ENCODE data around the gene VSIG10L. TPM values are rescaled to one million over a fixed set of nuclear protein-coding genes. Genes with fewer than 3 reads are reported as not detected.

VSIG10L gene
- total RNA-seq, 1 donor from 2014 or later, result 3.2 TPM

DNA sequence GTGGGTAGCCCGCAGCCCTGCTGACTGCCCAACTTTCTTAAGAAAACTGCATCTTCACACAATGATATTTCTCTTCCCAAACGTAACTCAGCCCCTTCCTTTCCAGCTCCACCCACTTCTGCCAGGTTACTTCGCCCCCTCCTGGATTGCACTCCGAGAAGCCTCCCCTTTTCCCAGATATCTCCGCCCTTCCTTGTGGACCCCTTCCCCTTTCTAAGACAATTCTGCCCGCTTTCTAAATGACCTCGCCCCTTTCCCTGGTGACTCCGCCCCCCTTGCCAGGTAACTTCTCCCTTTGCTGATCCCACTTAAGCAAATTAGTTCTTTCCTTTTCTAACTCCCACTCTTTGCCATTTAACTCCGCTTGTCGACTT is 2.6 kb downstream of the VSIG10L start:
- TF ChIP-seq, protein P1, sequence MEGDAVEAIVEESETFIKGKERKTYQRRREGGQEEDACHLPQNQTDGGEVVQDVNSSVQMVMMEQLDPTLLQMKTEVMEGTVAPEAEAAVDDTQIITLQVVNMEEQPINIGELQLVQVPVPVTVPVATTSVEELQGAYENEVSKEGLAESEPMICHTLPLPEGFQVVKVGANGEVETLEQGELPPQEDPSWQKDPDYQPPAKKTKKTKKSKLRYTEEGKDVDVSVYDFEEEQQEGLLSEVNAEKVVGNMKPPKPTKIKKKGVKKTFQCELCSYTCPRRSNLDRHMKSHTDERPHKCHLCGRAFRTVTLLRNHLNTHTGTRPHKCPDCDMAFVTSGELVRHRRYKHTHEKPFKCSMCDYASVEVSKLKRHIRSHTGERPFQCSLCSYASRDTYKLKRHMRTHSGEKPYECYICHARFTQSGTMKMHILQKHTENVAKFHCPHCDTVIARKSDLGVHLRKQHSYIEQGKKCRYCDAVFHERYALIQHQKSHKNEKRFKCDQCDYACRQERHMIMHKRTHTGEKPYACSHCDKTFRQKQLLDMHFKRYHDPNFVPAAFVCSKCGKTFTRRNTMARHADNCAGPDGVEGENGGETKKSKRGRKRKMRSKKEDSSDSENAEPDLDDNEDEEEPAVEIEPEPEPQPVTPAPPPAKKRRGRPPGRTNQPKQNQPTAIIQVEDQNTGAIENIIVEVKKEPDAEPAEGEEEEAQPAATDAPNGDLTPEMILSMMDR (IDR thresholded peaks at IDR 0.05), result no peak
- H3K9me3 ChIP-seq, result no peaks in the 10 kb centered on the region
- peaks cover 19% of the 10 kb centered on the region for H3K4me1 ChIP-seq
- ATAC-seq (peak in 1 of 2 donors; percentile 3), DNase-seq (no peak)
- H3K4me3 ChIP-seq, result peak overlapping the region; percentile 77
- H3K27me3 ChIP-seq (ENCODE audit: low read depth), result no peaks in the 10 kb centered on the region
- H3K27ac ChIP-seq, result peak overlapping the region; percentile 64
- intact Hi-C loops (cut with DNase I), result no loop called here
- no peaks in the 10 kb centered on the region for H3K36me3 ChIP-seq

DNA sequence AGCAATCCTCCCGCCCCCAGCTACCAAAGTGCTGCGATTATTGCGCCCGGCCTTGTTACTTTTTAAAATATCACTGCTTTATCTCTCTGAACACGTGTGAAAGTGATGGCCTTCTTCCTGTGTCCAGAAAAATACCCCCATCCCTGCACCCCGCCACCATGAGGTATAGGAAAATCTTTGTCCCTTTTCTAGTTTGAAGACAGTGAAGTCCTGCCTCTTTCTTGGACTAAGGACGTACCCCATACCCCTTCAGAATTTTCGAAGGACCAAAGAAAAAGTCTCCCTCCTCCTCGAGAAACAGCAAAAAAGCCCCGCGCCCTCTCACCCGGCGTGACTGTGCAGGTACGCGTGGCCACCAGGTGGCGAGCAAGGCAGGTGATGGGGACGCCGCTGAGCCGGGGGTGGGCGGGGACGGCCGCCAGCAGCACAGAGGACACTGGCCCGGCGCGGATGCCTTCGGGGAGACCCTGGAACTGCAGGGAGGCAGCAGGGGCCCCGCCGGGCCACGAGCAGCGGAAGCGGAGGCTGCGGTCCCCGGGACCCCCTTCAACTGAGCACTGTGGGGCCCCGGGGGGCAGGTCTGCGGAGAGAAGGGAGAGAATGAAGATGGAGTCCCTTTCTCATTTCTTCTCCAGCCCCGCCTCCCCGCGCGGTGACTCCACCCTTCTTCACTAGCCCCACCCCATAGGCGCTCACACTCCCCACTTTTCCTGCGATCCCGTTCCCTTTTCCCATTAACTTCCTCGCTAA is 3.2 kb downstream of the VSIG10L start:
- ATAC-seq, result peak; percentile 85 to 88
- TF ChIP-seq, protein P1 (IDR thresholded peaks at IDR 0.05), result peak; percentile 86

DNA sequence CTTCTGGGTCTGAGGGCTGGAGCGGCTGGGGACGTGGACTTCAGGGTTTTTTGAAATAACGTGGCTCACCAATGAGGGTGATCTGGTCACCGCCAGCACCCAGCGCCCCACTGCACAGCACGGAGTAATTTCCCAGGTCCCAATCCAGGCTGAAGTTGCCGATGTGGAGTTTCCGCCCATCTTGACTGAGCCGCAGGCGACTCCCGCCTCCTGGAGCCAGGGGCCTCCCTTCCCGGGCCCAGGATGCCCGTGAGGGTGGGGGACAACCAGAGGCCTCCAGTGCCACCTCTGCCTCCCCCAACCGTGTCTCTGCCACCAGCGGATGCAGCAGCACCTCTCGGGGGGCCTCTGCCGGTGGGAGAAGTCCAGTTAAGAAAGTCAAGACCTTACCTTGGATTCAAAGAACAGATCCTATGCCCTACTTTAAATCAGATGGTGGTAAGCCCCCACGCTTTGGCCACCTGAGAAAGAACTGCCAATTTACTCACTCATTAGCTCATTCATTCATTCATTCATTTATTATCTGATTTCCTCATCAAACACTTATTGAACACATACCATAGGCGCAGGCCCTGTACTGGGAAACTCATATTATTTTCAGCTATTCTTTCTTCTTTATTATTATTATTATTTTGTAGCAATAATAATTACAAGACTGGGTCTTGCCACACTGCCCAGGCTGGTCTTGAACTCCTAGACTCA is 3.9 kb downstream of the VSIG10L start:
- ATAC-seq (no peak), DNase-seq (no peak)
- no peaks in the 10 kb centered on the region for H3K36me3 ChIP-seq
- no peaks in the 10 kb centered on the region for H3K27me3 ChIP-seq (ENCODE audit: low read depth)
- TF ChIP-seq, protein P1 (IDR thresholded peaks at IDR 0.05), result no peak
- peaks cover 19% of the 10 kb centered on the region for H3K4me1 ChIP-seq
- H3K4me3 ChIP-seq, result no peak overlapping the region
- intact Hi-C loops (cut with DNase I), result no loop called here
- no peaks in the 10 kb centered on the region for H3K9me3 ChIP-seq
- H3K27ac ChIP-seq, result no peak overlapping the region

More for the DNA sequence above, 3.2 kb downstream of the VSIG10L start:
- no peaks in the 10 kb centered on the region for H3K36me3 ChIP-seq
- peak overlapping the region; percentile 64 for H3K27ac ChIP-seq
- intact Hi-C loops (cut with DNase I), result no loop called here
- peak; percentile 91 for DNase-seq
- H3K4me3 ChIP-seq, result peak overlapping the region; percentile 77
- no peaks in the 10 kb centered on the region for H3K9me3 ChIP-seq
- peaks cover 19% of the 10 kb centered on the region for H3K4me1 ChIP-seq
- no peaks in the 10 kb centered on the region for H3K27me3 ChIP-seq (ENCODE audit: low read depth)

DNA sequence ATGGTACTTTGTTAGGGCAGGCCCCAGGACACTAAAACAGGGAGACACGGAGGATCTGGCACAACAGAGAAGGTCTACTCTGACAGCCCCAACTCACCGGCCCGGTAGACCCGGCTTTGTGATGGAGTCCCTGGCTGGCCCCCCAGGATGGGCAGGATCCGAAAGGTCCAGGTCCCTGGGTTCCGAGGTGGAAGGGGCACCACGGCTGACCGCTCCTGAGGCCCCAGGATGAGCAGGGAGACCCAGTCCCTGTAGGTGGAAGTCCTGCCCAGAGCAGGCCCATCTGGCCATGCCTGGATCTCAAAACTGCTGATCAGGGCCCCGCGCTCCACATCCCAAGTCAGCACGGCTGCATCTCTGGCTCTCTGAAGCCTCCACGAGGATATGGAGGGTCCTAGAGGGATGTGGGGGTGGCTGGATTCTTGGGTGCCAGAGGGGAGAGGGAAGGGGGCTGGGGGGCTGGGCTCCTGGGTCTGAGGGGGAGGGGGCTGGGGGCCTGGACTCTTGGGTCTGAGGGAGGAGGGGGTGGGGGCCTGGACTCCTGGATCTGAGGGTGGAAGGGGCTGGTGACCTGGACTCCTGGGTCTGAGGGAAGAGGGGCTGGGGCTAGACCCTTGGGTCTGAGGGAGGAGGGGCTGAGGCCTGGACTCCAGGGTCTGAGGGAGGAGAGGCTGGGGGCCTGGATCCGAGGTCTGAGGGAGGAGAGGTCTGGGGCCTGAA is 4.6 kb downstream of the VSIG10L start:
- no peak overlapping the region for H3K27ac ChIP-seq
- H3K4me1 ChIP-seq, result peaks cover 19% of the 10 kb centered on the region
- intact Hi-C loops (cut with DNase I), result no loop called here
- no peak overlapping the region for H3K4me3 ChIP-seq
- DNase-seq, result no peak
- H3K36me3 ChIP-seq, result no peaks in the 10 kb centered on the region
- no peak for ATAC-seq
- no peaks in the 10 kb centered on the region for H3K27me3 ChIP-seq (ENCODE audit: low read depth)
- no peaks in the 10 kb centered on the region for H3K9me3 ChIP-seq
- TF ChIP-seq, protein P1 (IDR thresholded peaks at IDR 0.05), result no peak

GRCh38 chr19:51333836-51334460 is 8.0 kb downstream of the VSIG10L start:
- peaks cover 7% of the 10 kb centered on the region for H3K4me1 ChIP-seq
- DNase-seq (no peak), ATAC-seq (no peak)
- no peaks in the 10 kb centered on the region for H3K9me3 ChIP-seq
- intact Hi-C loops (cut with DNase I), result no loop called here
- H3K27ac ChIP-seq, result no peak overlapping the region
- TF ChIP-seq, protein P1 (IDR thresholded peaks at IDR 0.05), result no peak
- peaks cover 5% of the 10 kb centered on the region for H3K27me3 ChIP-seq (ENCODE audit: low read depth)
- no peak overlapping the region for H3K4me3 ChIP-seq
- H3K36me3 ChIP-seq, result no peaks in the 10 kb centered on the region
